ENCODE results near the gene CCDC170. TPM values are rescaled to one million over a fixed set of nuclear protein-coding genes. Genes with fewer than 3 reads are reported as not detected.

Gene CCDC170
- total and polyA plus RNA-seq, 4 donors: 2.4 to 24.1 (median 13.2) TPM

- Histone ChIP-seq H3K4me1 (ENCODE audit: control insufficient read depth in 5 of 5, insufficient read depth in 5 of 5, low read length in 5 of 5) (peaks cover 0 to 4% (median 2%) of the 10 kb centered on the region in 5 donors), H3K27ac (ENCODE audit: low read depth in 1 of 2, low read length in 1 of 2) (no peak overlapping the region), H3K9me3 (ENCODE audit: control insufficient read depth in 4 of 4, insufficient read depth in 3 of 4, low read length in 3 of 4) (no peaks in the 10 kb centered on the region), H3K9ac (ENCODE audit: insufficient read depth in 1 of 2, low read length in 2 of 2) (no peak overlapping the region), H3K36me3 (ENCODE audit: control insufficient read depth in 4 of 4, insufficient read depth in 4 of 4, low read length in 4 of 4) (no peaks in the 10 kb centered on the region), H3K4me3 (no peak overlapping the region), H3K27me3 (ENCODE audit: control insufficient read depth in 3 of 3, insufficient read depth in 3 of 3, low read length in 2 of 3) (no peaks in the 10 kb centered on the region)
- ATAC-seq (ENCODE audit: insufficient read depth, low FRiP score): peak; percentile 71
- peak; percentile 26 to 73 (median 70) for DNase-seq
- TF ChIP-seq CTCF (IDR thresholded peaks at IDR 0.05; ENCODE audit: control extremely low read depth, extremely low read depth): peak; percentile 69
- WGBS, 2 donors: 30 to 40% methylated on average over 16 of the region's 16 CpGs
These were observed 17.9 kb upstream of the CCDC170 start for GRCh38 chr6:151475653-151476523.

GRCh38 chr6:151477726-151478125 is 16.1 kb upstream of the CCDC170 start:
- H3K27ac ChIP-seq (ENCODE audit: low read depth in 1 of 2, low read length in 1 of 2): no peak overlapping the region
- TF ChIP-seq CTCF (IDR thresholded peaks at IDR 0.05; ENCODE audit: control extremely low read depth, extremely low read depth): no peak
- no peak for ATAC-seq (ENCODE audit: insufficient read depth, low FRiP score)
- H3K9ac ChIP-seq (ENCODE audit: insufficient read depth in 1 of 2, low read length in 2 of 2): no peak overlapping the region
- no peaks in the 10 kb centered on the region for H3K27me3 ChIP-seq (ENCODE audit: control insufficient read depth in 3 of 3, insufficient read depth in 3 of 3, low read length in 2 of 3)
- WGBS, 2 donors: 95 to 98% methylated on average over 12 of the region's 12 CpGs
- no peaks in the 10 kb centered on the region for H3K9me3 ChIP-seq (ENCODE audit: control insufficient read depth in 4 of 4, insufficient read depth in 3 of 4, low read length in 3 of 4)
- H3K4me3 ChIP-seq: no peak overlapping the region
- no peak for DNase-seq
- no peaks in the 10 kb centered on the region for H3K36me3 ChIP-seq (ENCODE audit: control insufficient read depth in 4 of 4, insufficient read depth in 4 of 4, low read length in 4 of 4)
- H3K4me1 ChIP-seq (ENCODE audit: control insufficient read depth in 5 of 5, insufficient read depth in 5 of 5, low read length in 5 of 5): peaks cover 0 to 9% (median 2%) of the 10 kb centered on the region in 5 donors

GRCh38 chr6:151478670-151479069 is 15.1 kb upstream of the CCDC170 start:
- Histone ChIP-seq H3K9ac (ENCODE audit: insufficient read depth in 1 of 2, low read length in 2 of 2) (no peak overlapping the region), H3K36me3 (ENCODE audit: control insufficient read depth in 4 of 4, insufficient read depth in 4 of 4, low read length in 4 of 4) (no peaks in the 10 kb centered on the region), H3K27ac (ENCODE audit: low read depth in 1 of 2, low read length in 1 of 2) (no peak overlapping the region), H3K4me3 (no peak overlapping the region), H3K27me3 (ENCODE audit: control insufficient read depth in 3 of 3, insufficient read depth in 3 of 3, low read length in 2 of 3) (no peaks in the 10 kb centered on the region), H3K4me1 (ENCODE audit: control insufficient read depth in 5 of 5, insufficient read depth in 5 of 5, low read length in 5 of 5) (peaks cover 0 to 9% (median 2%) of the 10 kb centered on the region in 5 donors), H3K9me3 (ENCODE audit: control insufficient read depth in 4 of 4, insufficient read depth in 3 of 4, low read length in 3 of 4) (no peaks in the 10 kb centered on the region)
- no peak for TF ChIP-seq CTCF (IDR thresholded peaks at IDR 0.05; ENCODE audit: control extremely low read depth, extremely low read depth)
- DNase-seq: no peak
- no peak for ATAC-seq (ENCODE audit: insufficient read depth, low FRiP score)
- WGBS, 2 donors: 94% methylated on average over 6 of the region's 6 CpGs

Measured in lung (tissue), 12 donors.